Measurements from ENCODE around the gene KATNAL2. TPM values are rescaled to one million over a fixed set of nuclear protein-coding genes. Genes with fewer than 3 reads are reported as not detected.
"Not testable (repeated sequence)": the region's sequence is repeated elsewhere in the genome, so short reads cannot be mapped to it uniquely, and the experiment has no call there.

Gene KATNAL2
- total RNA-seq, 1 donor from 2014 or later: 7.7 TPM

- not testable (repeated sequence) for H3K36me3 Mint-ChIP-seq (ENCODE audit: low read depth)
Observed at GRCh38 chr18:47029684-47030353, 112.4 kb downstream of the KATNAL2 start.

GRCh38 chr18:47030887-47031286, 113.5 kb downstream of the KATNAL2 start:
- H3K4me1 Mint-ChIP-seq; H3K4me3 Mint-ChIP-seq; H3K36me3 Mint-ChIP-seq (ENCODE audit: low read depth); H3K27me3 Mint-ChIP-seq (ENCODE audit: low read depth); H3K9me3 Mint-ChIP-seq; H3K27ac Mint-ChIP-seq (ENCODE audit: unreplicated experiment); DNase-seq (ENCODE audit: low read depth, low spot score): not testable (repeated sequence)

More at GRCh38 chr18:47029684-47030353, 112.4 kb downstream of the KATNAL2 start:
- not testable (repeated sequence) for H3K4me3 Mint-ChIP-seq; H3K4me1 Mint-ChIP-seq; H3K27ac Mint-ChIP-seq (ENCODE audit: unreplicated experiment); H3K9me3 Mint-ChIP-seq; DNase-seq (ENCODE audit: low read depth, low spot score); H3K27me3 Mint-ChIP-seq (ENCODE audit: low read depth)

- Mint-ChIP-seq H3K36me3 (ENCODE audit: low read depth) (peaks cover 4% of the 10 kb centered on the region), H3K4me3 (no peak overlapping the region), H3K4me1 (peaks cover 4% of the 10 kb centered on the region), H3K27me3 (ENCODE audit: low read depth) (no peaks in the 10 kb centered on the region), H3K27ac (ENCODE audit: unreplicated experiment) (peak overlapping the region; percentile 50), H3K9me3 (no peaks in the 10 kb centered on the region)
- TF ChIP-seq CTCF (conservative IDR thresholded peaks at IDR 0.05): no peak
- no peak for DNase-seq (ENCODE audit: low read depth, low spot score)
Observed at GRCh38 chr18:47032945-47033344, 115.5 kb downstream of the KATNAL2 start.

GRCh38 chr18:47034591-47034990, 117.2 kb downstream of the KATNAL2 start:
- H3K27ac Mint-ChIP-seq (ENCODE audit: unreplicated experiment); H3K27me3 Mint-ChIP-seq (ENCODE audit: low read depth); H3K9me3 Mint-ChIP-seq; H3K36me3 Mint-ChIP-seq (ENCODE audit: low read depth); H3K4me1 Mint-ChIP-seq; H3K4me3 Mint-ChIP-seq; DNase-seq (ENCODE audit: low read depth, low spot score): not testable (repeated sequence)

GRCh38 chr18:47035156-47035671, 117.8 kb downstream of the KATNAL2 start, which contains the start of gene ELOA2:
ELOA2 (minus strand) TSS chr18:47035621; CDS start chr18:47035264, 357 bp downstream.
- Mint-ChIP-seq H3K4me3 (no peak within 1 kb of the TSS), H3K36me3 (ENCODE audit: low read depth) (peaks cover 4% of the 10 kb centered on the region), H3K27ac (ENCODE audit: unreplicated experiment) (no peak within 1 kb of the TSS), H3K9me3 (no peaks in the 10 kb centered on the region), H3K4me1 (peaks cover 4% of the 10 kb centered on the region), H3K27me3 (ENCODE audit: low read depth) (no peaks in the 10 kb centered on the region)
- no peak for DNase-seq (ENCODE audit: low read depth, low spot score)
- no peak for TF ChIP-seq CTCF (conservative IDR thresholded peaks at IDR 0.05)

- TF ChIP-seq CTCF (conservative IDR thresholded peaks at IDR 0.05): peak; percentile 58
- Mint-ChIP-seq H3K27ac (ENCODE audit: unreplicated experiment) (no peak overlapping the region), H3K9me3 (no peaks in the 10 kb centered on the region), H3K36me3 (ENCODE audit: low read depth) (peaks cover 4% of the 10 kb centered on the region), H3K4me3 (no peak overlapping the region), H3K27me3 (ENCODE audit: low read depth) (no peaks in the 10 kb centered on the region), H3K4me1 (peaks cover 4% of the 10 kb centered on the region)
- DNase-seq (ENCODE audit: low read depth, low spot score): peak; percentile 26
Observed at GRCh38 chr18:47036298-47036874, 119.0 kb downstream of the KATNAL2 start.

All from neural crest cell (in vitro differentiated cells).